AG09309 (cell line): Measurements from ENCODE around the gene TMEM235.

ENCODE experiments used
- DNase-seq: peaks from one replicate; pipeline ENCODE4 v3.0.0-alpha.2; 2010; ENCODE audit warnings: low read depth
- H3K4me3 ChIP-seq: 2 replicates; pipeline ENCODE4 v1.5.1; 2011; ENCODE audit warnings: mild to moderate bottlenecking, low read depth, low read length, moderate library complexity; ENCODE audit not compliant: control insufficient read depth
- TF ChIP-seq, protein P1 (sequence below): IDR thresholded peaks from 2 replicates; pipeline ENCODE4 v1.5.1; 2011; ENCODE audit warnings: mild to moderate bottlenecking, low read depth, low read length, inconsistent platforms; ENCODE audit not compliant: insufficient read depth, control insufficient read depth; ENCODE audit errors: missing control alignments

Gene TMEM235

DNA sequence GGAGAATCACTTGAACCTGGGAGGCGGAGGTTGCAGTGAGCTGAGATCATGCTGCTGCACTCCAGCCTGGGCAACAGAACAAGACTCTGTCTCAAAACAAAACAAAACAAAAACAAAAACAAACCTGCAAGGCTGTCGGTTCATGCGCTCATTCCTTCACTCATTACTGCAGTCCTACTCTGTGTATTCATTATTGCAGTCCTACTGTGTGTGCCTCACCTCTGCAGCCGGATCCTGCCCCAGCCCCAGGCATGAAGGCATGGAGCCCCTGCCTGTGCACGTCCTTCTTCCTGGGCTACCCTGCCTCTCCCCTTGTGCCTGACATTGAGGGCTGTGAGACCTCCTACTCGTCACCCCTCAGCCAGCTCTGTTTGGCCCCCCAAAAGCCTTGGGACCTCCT, 57.6 kb downstream of the TMEM235 start:
- H3K4me3 ChIP-seq: no peak overlapping the region
- no peak for DNase-seq
- TF ChIP-seq, protein P1, sequence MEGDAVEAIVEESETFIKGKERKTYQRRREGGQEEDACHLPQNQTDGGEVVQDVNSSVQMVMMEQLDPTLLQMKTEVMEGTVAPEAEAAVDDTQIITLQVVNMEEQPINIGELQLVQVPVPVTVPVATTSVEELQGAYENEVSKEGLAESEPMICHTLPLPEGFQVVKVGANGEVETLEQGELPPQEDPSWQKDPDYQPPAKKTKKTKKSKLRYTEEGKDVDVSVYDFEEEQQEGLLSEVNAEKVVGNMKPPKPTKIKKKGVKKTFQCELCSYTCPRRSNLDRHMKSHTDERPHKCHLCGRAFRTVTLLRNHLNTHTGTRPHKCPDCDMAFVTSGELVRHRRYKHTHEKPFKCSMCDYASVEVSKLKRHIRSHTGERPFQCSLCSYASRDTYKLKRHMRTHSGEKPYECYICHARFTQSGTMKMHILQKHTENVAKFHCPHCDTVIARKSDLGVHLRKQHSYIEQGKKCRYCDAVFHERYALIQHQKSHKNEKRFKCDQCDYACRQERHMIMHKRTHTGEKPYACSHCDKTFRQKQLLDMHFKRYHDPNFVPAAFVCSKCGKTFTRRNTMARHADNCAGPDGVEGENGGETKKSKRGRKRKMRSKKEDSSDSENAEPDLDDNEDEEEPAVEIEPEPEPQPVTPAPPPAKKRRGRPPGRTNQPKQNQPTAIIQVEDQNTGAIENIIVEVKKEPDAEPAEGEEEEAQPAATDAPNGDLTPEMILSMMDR: no peak

DNA sequence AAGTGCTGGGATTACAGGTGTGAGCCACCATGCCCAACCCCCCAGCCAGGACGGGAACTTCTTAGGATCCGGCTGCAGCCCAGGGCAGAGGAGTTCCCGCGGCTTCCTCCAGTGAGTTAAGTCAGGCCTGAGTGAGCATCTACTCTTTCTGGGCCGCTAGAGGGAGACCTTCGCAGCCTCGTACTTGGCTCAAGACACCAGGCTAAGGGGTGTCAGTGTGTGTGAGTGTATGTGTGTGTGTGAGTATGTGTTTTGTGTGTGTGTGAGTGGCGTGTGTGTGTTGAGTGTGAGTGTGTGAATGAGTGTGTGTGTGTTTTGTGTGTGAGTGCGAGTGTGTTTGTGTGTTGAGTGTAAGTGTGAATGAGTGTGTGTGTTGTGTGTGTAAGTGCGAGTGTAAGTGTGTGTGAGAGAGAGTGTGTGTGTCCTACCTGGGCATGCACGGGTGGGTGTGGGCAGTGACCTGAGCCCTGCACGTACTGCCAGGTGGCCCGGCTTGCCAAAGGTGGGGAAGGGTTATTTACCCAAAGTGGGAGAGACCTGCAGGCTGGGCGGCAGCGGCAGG, 58.5 kb downstream of the TMEM235 start:
- H3K4me3 ChIP-seq: no peak overlapping the region
- TF ChIP-seq, protein P1: peak; percentile 88
- peak; percentile 79 for DNase-seq
